Astrocyte of the hippocampus (primary cell): ENCODE results near the gene SRRM1.

Experiments
- DNase-seq: peaks from one replicate; pipeline ENCODE4 v3.0.0; 2011; ENCODE audit warnings: low read depth, low spot score

The SRRM1 gene

GRCh38 chr1:24717887-24718650, 75.0 kb downstream of the SRRM1 start:
- DNase-seq, result no peak

- DNase-seq, result peak; percentile 20
Observed at GRCh38 chr1:24720152-24720551, 77.0 kb downstream of the SRRM1 start.

GRCh38 chr1:24721533-24721932, 78.4 kb downstream of the SRRM1 start:
- no peak for DNase-seq

GRCh38 chr1:24722073-24723035, 79.3 kb downstream of the SRRM1 start:
- DNase-seq, result peak; percentile 50
